Measurements from ENCODE around the gene PSMC5. TPM values are rescaled to one million over a fixed set of nuclear protein-coding genes. Genes with fewer than 3 reads are reported as not detected.

Gene PSMC5
- total and polyA plus RNA-seq, 9 of the 15 experiments (the other 6 are each of a cell fraction or from before 2014, with no cell fraction given), result 89.2 to 393 (median 161) TPM

GRCh38 chr17:63859257-63859656 lies 32.0 kb downstream of the PSMC5 start:
- in situ Hi-C loops (cut with MboI), result no loop called here
- ATAC-seq, result no peak
- Histone ChIP-seq H3K9me1 (ENCODE audit: control insufficient read depth, insufficient read depth, low read length) (no peaks in the 10 kb centered on the region), H3K27ac (ENCODE audit: extremely low read depth, low read depth, low read length) (no peak overlapping the region), H3K36me3 (ENCODE audit: control insufficient read depth, insufficient read depth, low read length) (peaks cover 49% of the 10 kb centered on the region), H3K4me1 (replicated peaks in 1 of 2; ENCODE audit: control insufficient read depth in 2 of 2, insufficient read depth in 2 of 2, low read length in 2 of 2) (no peaks in the 10 kb centered on the region; a peak in 1 of 5 replicates), H2AFZ (ENCODE audit: low read depth, low read length) (no peak overlapping the region), H3K79me2 (ENCODE audit: control insufficient read depth, insufficient read depth, low read length) (no peaks in the 10 kb centered on the region), H3K4me2 (ENCODE audit: insufficient read depth, low read length) (no peak overlapping the region), H3K9ac (ENCODE audit: insufficient read depth in 1 of 2, low read depth in 2 of 2, low read length in 2 of 2) (peak overlapping the region in 1 of 2 experiments; percentile 42; a peak in 1 of 4 replicates), H3K4me3 (no peak overlapping the region), H3K9me3 (replicated peaks; ENCODE audit: control insufficient read depth, insufficient read depth, low read depth, low read length) (no peaks in the 10 kb centered on the region), H4K20me1 (replicated peaks; ENCODE audit: control insufficient read depth, insufficient read depth, low read length) (no peaks in the 10 kb centered on the region; the same call in 1 of the 2 replicates), H3K27me3 (ENCODE audit: control insufficient read depth in 2 of 2, insufficient read depth in 2 of 2, low read length in 2 of 2) (no peaks in the 10 kb centered on the region)
- WGBS (ENCODE audit: insufficient coverage, low coverage, missing lambda C conversion rate), result 55% methylated on average over 3 of the region's 3 CpGs
- intact Hi-C loops (cut with micrococcal nuclease), result no loop called here
- no peak for TF ChIP-seq ZNF395 (CRISPR knock-in tag; IDR thresholded peaks at IDR 0.05)
- no peak for TF ChIP-seq IRF2 (CRISPR knock-in tag; IDR thresholded peaks at IDR 0.05)
- no peak for TF ChIP-seq MTF1 (CRISPR knock-in tag; IDR thresholded peaks at IDR 0.05; ENCODE audit: borderline replicate concordance)
- TF ChIP-seq RHOXF2B (CRISPR knock-in tag; conservative IDR thresholded peaks at IDR 0.05), result no peak
- TF ChIP-seq BCOR (IDR thresholded peaks at IDR 0.05), result no peak
- TF ChIP-seq FOXK1 (CRISPR knock-in tag; IDR thresholded peaks at IDR 0.05; ENCODE audit: borderline replicate concordance), result no peak
- no peak for TF ChIP-seq HLTF (IDR thresholded peaks at IDR 0.05)
- TF ChIP-seq, protein P1, sequence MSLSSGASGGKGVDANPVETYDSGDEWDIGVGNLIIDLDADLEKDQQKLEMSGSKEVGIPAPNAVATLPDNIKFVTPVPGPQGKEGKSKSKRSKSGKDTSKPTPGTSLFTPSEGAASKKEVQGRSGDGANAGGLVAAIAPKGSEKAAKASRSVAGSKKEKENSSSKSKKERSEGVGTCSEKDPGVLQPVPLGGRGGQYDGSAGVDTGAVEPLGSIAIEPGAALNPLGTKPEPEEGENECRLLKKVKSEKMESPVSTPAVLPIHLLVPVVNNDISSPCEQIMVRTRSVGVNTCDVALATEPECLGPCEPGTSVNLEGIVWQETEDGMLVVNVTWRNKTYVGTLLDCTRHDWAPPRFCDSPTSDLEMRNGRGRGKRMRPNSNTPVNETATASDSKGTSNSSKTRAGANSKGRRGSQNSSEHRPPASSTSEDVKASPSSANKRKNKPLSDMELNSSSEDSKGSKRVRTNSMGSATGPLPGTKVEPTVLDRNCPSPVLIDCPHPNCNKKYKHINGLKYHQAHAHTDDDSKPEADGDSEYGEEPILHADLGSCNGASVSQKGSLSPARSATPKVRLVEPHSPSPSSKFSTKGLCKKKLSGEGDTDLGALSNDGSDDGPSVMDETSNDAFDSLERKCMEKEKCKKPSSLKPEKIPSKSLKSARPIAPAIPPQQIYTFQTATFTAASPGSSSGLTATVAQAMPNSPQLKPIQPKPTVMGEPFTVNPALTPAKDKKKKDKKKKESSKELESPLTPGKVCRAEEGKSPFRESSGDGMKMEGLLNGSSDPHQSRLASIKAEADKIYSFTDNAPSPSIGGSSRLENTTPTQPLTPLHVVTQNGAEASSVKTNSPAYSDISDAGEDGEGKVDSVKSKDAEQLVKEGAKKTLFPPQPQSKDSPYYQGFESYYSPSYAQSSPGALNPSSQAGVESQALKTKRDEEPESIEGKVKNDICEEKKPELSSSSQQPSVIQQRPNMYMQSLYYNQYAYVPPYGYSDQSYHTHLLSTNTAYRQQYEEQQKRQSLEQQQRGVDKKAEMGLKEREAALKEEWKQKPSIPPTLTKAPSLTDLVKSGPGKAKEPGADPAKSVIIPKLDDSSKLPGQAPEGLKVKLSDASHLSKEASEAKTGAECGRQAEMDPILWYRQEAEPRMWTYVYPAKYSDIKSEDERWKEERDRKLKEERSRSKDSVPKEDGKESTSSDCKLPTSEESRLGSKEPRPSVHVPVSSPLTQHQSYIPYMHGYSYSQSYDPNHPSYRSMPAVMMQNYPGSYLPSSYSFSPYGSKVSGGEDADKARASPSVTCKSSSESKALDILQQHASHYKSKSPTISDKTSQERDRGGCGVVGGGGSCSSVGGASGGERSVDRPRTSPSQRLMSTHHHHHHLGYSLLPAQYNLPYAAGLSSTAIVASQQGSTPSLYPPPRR (CRISPR knock-in tag; IDR thresholded peaks at IDR 0.05; ENCODE audit: borderline replicate concordance), result no peak
- no peak for TF ChIP-seq ZNF507 (tag; conservative IDR thresholded peaks at IDR 0.05)
- no peak for TF ChIP-seq EHMT2 (IDR thresholded peaks at IDR 0.05)
- no peak for TF ChIP-seq ZNF239 (CRISPR knock-in tag; IDR thresholded peaks at IDR 0.05)
- TF ChIP-seq FOXP1 (CRISPR knock-in tag; IDR thresholded peaks at IDR 0.05), result no peak
- no peak for TF ChIP-seq CHD1 (IDR thresholded peaks at IDR 0.05; ENCODE audit: low read length)
- no peak for TF ChIP-seq YBX1 (IDR thresholded peaks at IDR 0.05)
- TF ChIP-seq EP400 (IDR thresholded peaks at IDR 0.05), result no peak
- TF ChIP-seq MED1 (CRISPR knock-in tag; IDR thresholded peaks at IDR 0.05; ENCODE audit: borderline replicate concordance), result no peak
- TF ChIP-seq SMARCA4 (IDR thresholded peaks at IDR 0.05), result no peak
- TF ChIP-seq ARID2 (IDR thresholded peaks at IDR 0.05), result no peak
- no peak for FAIRE-seq
- no peak for DNase-seq (ENCODE audit: extremely low read depth in 1 of 4, low spot score in 3 of 4)
- no TSS peak for BruUV-seq (replicated peaks)
- ChIA-PET POLR2A (interaction anchor here (0.6 to 1.2 kb wide), 4 partner anchors 8 to 642 kb away, joined by 3 to 4 read pairs (median 3); no protein-coding TSS in a partner anchor), CTCF (ENCODE audit: low intra/inter-chr PET ratio) (no interaction called here)

Data from K562 (cell line).